Memory B cell (primary cell): ENCODE results near the gene NBEA.

ENCODE experiments used
- ATAC-seq: fragments of 150-1000 bp; cut with Tn5 transposase; 2 replicates; pipeline ENCODE4 v1.10.0; 2021; ENCODE audit warnings: low read depth, mild to moderate bottlenecking, moderate library complexity
- DNase-seq, 2 donors: peaks; one replicate each; pipeline ENCODE4 v3.0.0; 2022; ENCODE audit warnings: low spot score in 2 of 2
- H3K27ac Mint-ChIP-seq: one replicate; pipeline ENCODE4 v1.8.0; 2022; ENCODE audit warnings: mild to moderate bottlenecking, moderate library complexity, mixed read lengths
- H3K27me3 Mint-ChIP-seq: one replicate; pipeline ENCODE4 v1.8.0; 2022; ENCODE audit warnings: mixed read lengths
- H3K36me3 Mint-ChIP-seq: one replicate; pipeline ENCODE4 v1.8.0; 2022; ENCODE audit warnings: mild to moderate bottlenecking, mixed read lengths
- H3K4me1 Mint-ChIP-seq: one replicate; pipeline ENCODE4 v1.8.0; 2022; ENCODE audit warnings: mixed read lengths
- H3K4me3 Mint-ChIP-seq: one replicate; pipeline ENCODE4 v1.8.0; 2022; ENCODE audit warnings: mild to moderate bottlenecking, moderate library complexity, mixed read lengths
- H3K9me3 Mint-ChIP-seq: one replicate; pipeline ENCODE4 v1.8.0; 2022; ENCODE audit warnings: mixed read lengths

Gene NBEA

GRCh38 chr13:35699825-35700510 is 757.9 kb downstream of the NBEA start:
- Mint-ChIP-seq H3K27ac (no peak overlapping the region), H3K4me1 (no peaks in the 10 kb centered on the region), H3K4me3 (no peak overlapping the region), H3K27me3 (peaks cover 5% of the 10 kb centered on the region), H3K9me3 (peaks cover 4% of the 10 kb centered on the region), H3K36me3 (no peaks in the 10 kb centered on the region)
- ATAC-seq (no peak), DNase-seq (no peak)

GRCh38 chr13:35700671-35701070 is 758.6 kb downstream of the NBEA start:
- Mint-ChIP-seq H3K4me1 (no peaks in the 10 kb centered on the region), H3K27me3 (peaks cover 5% of the 10 kb centered on the region), H3K27ac (no peak overlapping the region), H3K4me3 (no peak overlapping the region), H3K36me3 (no peaks in the 10 kb centered on the region), H3K9me3 (peaks cover 4% of the 10 kb centered on the region)
- no peak for ATAC-seq
- no peak for DNase-seq

GRCh38 chr13:35702316-35702715 is 760.2 kb downstream of the NBEA start:
- Mint-ChIP-seq H3K36me3 (no peaks in the 10 kb centered on the region), H3K27me3 (peaks cover 7% of the 10 kb centered on the region), H3K27ac (no peak overlapping the region), H3K4me3 (no peak overlapping the region), H3K4me1 (no peaks in the 10 kb centered on the region), H3K9me3 (peaks cover 5% of the 10 kb centered on the region)
- DNase-seq, result no peak
- ATAC-seq, result no peak

GRCh38 chr13:35703061-35703460 is 761.0 kb downstream of the NBEA start:
- Mint-ChIP-seq H3K36me3 (no peaks in the 10 kb centered on the region), H3K9me3 (peaks cover 5% of the 10 kb centered on the region), H3K27ac (no peak overlapping the region), H3K4me1 (no peaks in the 10 kb centered on the region), H3K4me3 (no peak overlapping the region), H3K27me3 (peaks cover 7% of the 10 kb centered on the region)
- ATAC-seq, result no peak
- DNase-seq, result no peak

- peaks cover 5% of the 10 kb centered on the region for H3K27me3 Mint-ChIP-seq
- H3K9me3 Mint-ChIP-seq, result peaks cover 5% of the 10 kb centered on the region
- no peaks in the 10 kb centered on the region for H3K36me3 Mint-ChIP-seq
- H3K27ac Mint-ChIP-seq, result no peak overlapping the region
- no peaks in the 10 kb centered on the region for H3K4me1 Mint-ChIP-seq
- DNase-seq (no peak), ATAC-seq (no peak)
- H3K4me3 Mint-ChIP-seq, result no peak overlapping the region
Observed at GRCh38 chr13:35704331-35704730, 762.3 kb downstream of the NBEA start.

DNA sequence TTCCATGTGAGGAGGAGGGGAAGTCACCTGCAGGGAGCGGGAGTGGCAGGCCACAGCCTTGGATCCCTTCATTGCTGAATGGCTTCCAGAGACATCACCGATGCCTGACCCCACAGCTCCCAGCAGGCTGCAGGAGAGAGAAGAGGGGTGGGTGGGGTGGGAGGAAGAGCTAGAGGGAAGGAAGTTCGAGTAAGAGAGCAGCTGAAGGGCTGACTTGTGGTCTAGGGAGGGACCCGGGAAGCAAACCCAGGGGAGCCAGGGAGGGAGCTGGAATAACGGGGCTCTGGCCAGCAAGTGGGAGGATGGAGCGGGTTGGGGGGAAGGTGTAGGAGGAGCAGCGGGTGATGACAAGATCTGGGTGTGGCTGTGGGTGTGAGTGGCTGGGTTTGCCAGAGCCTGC is 764.2 kb downstream of the NBEA start:
- Mint-ChIP-seq H3K4me3 (no peak overlapping the region), H3K27me3 (peaks cover 3% of the 10 kb centered on the region), H3K36me3 (no peaks in the 10 kb centered on the region), H3K27ac (no peak overlapping the region), H3K4me1 (no peaks in the 10 kb centered on the region), H3K9me3 (peaks cover 5% of the 10 kb centered on the region)
- ATAC-seq (no peak), DNase-seq (no peak)

- H3K9me3 Mint-ChIP-seq, result peaks cover 5% of the 10 kb centered on the region
- H3K36me3 Mint-ChIP-seq, result no peaks in the 10 kb centered on the region
- ATAC-seq (no peak), DNase-seq (no peak)
- peaks cover 3% of the 10 kb centered on the region for H3K27me3 Mint-ChIP-seq
- H3K4me1 Mint-ChIP-seq, result no peaks in the 10 kb centered on the region
- no peak overlapping the region for H3K27ac Mint-ChIP-seq
- H3K4me3 Mint-ChIP-seq, result no peak overlapping the region
Observed at GRCh38 chr13:35706721-35707120, 764.7 kb downstream of the NBEA start.

GRCh38 chr13:35711909-35712308 is 769.8 kb downstream of the NBEA start:
- Mint-ChIP-seq H3K4me3 (no peak overlapping the region), H3K27ac (no peak overlapping the region), H3K9me3 (no peaks in the 10 kb centered on the region), H3K36me3 (no peaks in the 10 kb centered on the region), H3K4me1 (no peaks in the 10 kb centered on the region), H3K27me3 (peaks cover 2% of the 10 kb centered on the region)
- no peak for DNase-seq
- ATAC-seq, result no peak

GRCh38 chr13:35712907-35713761 is 771.1 kb downstream of the NBEA start:
- ATAC-seq, result no peak
- Mint-ChIP-seq H3K9me3 (no peaks in the 10 kb centered on the region), H3K4me1 (no peaks in the 10 kb centered on the region), H3K4me3 (no peak overlapping the region), H3K36me3 (no peaks in the 10 kb centered on the region), H3K27me3 (peaks cover 2% of the 10 kb centered on the region), H3K27ac (no peak overlapping the region)
- no peak for DNase-seq

GRCh38 chr13:35714121-35714520 is 772.1 kb downstream of the NBEA start:
- H3K27ac Mint-ChIP-seq, result no peak overlapping the region
- DNase-seq (no peak), ATAC-seq (no peak)
- H3K36me3 Mint-ChIP-seq, result no peaks in the 10 kb centered on the region
- no peaks in the 10 kb centered on the region for H3K9me3 Mint-ChIP-seq
- peaks cover 2% of the 10 kb centered on the region for H3K27me3 Mint-ChIP-seq
- H3K4me1 Mint-ChIP-seq, result no peaks in the 10 kb centered on the region
- no peak overlapping the region for H3K4me3 Mint-ChIP-seq

DNA sequence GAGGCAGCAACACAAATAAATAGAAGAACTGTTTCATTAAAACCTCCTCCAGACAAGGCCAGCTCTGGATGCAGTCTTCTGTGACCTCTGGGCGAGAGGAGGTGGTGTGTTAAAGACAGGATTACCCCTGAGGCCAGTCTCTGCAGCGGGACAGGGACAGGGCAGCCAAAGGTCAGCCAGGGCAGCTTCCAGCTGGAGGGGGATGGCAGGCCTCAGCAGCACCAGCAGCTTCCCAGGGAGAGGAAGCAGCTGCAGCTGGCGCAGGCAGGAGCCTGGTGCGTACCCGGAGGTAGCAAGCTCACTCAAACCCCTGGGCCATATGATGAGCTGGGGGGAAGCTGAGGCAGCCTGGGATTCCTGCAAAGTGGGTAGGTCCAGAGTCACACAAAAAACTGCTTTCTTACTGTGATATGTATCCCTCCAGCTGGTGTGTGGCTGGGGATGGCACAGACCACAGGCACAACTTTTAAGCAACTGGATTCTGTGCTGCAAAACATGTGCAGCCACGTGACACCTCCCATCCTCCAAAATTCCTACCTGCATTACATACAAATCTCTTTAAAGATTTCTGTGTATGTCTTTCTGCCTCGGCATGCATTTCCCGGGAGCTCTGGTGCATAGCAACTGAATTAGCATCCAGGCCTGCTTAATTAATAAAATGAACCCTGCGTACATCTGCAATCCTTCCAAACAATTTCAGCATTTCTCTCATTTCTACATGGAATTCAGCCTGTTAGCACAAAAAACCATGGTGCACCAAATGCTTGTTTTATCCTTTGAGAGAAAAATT is 772.7 kb downstream of the NBEA start:
- Mint-ChIP-seq H3K27ac (no peak overlapping the region), H3K4me1 (no peaks in the 10 kb centered on the region), H3K9me3 (no peaks in the 10 kb centered on the region)

GRCh38 chr13:35716186-35716585 is 774.1 kb downstream of the NBEA start:
- Mint-ChIP-seq H3K4me1 (no peaks in the 10 kb centered on the region), H3K27me3 (peaks cover 2% of the 10 kb centered on the region), H3K9me3 (no peaks in the 10 kb centered on the region), H3K36me3 (no peaks in the 10 kb centered on the region), H3K27ac (no peak overlapping the region), H3K4me3 (no peak overlapping the region)
- ATAC-seq (no peak), DNase-seq (no peak)

More for the DNA sequence above, 772.7 kb downstream of the NBEA start:
- Mint-ChIP-seq H3K27me3 (peaks cover 2% of the 10 kb centered on the region), H3K4me3 (no peak overlapping the region), H3K36me3 (no peaks in the 10 kb centered on the region)
- DNase-seq, result no peak
- ATAC-seq, result no peak

- H3K9me3 Mint-ChIP-seq, result no peaks in the 10 kb centered on the region
- no peak for ATAC-seq
- H3K27me3 Mint-ChIP-seq, result peaks cover 2% of the 10 kb centered on the region
- H3K36me3 Mint-ChIP-seq, result no peaks in the 10 kb centered on the region
- no peak overlapping the region for H3K27ac Mint-ChIP-seq
- no peak overlapping the region for H3K4me3 Mint-ChIP-seq
- DNase-seq, result no peak
- H3K4me1 Mint-ChIP-seq, result no peaks in the 10 kb centered on the region
Observed at GRCh38 chr13:35716729-35717128, 774.7 kb downstream of the NBEA start.

DNA sequence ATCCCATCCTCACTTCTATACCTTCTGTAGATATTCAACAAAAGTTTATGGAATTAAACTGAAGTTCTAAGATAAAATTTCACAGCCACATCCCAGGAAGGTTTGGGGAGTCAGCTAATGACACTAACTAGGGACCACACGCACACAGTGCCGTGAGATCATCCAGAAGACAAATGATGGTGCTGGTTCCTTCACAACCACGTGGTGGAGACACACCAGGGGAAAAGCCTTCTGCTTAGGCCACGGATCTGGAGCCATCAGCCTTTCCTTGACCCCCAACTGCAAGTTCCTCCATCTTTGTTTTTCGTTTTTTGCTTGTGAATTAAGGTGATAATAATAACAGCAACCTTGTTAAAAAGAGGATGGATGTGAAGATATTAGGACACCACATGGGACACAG is 776.0 kb downstream of the NBEA start:
- H3K4me1 Mint-ChIP-seq, result no peaks in the 10 kb centered on the region
- no peaks in the 10 kb centered on the region for H3K9me3 Mint-ChIP-seq
- DNase-seq (no peak), ATAC-seq (no peak)
- H3K27ac Mint-ChIP-seq, result no peak overlapping the region
- H3K27me3 Mint-ChIP-seq, result peaks cover 2% of the 10 kb centered on the region
- no peaks in the 10 kb centered on the region for H3K36me3 Mint-ChIP-seq
- H3K4me3 Mint-ChIP-seq, result no peak overlapping the region
